Iris pigment epithelial cell (primary cell): ENCODE measurements around the gene SEC24D.

Experiments used
- DNase-seq: peaks from one replicate; pipeline ENCODE4 v3.0.0-alpha.2; 2011; ENCODE audit warnings: low read depth

The SEC24D gene

DNA sequence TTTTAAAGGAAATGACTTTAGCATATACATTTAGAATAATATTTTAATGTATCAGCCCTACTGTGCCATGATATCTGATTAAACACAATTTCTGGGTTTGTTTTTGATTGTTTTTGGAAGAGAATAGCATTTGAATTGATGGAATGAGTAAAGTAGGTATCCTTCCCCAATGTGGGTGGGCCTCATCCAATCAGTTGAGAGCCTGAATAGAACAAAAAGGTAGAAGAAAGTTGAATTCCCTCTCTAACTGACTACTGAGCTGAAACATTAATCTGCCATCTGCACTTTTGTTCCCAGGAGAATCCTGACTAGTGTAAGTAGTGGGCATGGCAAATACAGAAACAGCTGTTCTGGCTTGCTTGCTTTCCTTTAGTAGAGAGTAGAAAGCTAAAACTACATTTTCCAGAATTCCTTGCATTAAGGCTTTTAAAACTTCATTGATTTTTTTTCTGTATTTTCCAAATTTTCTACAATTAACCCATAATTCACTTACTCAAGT, 9.7 kb upstream of the SEC24D start:
- no peak for DNase-seq

- no peak for DNase-seq
These were observed 7.3 kb upstream of the SEC24D start for GRCh38 chr4:118843237-118843636.

GRCh38 chr4:118842055-118842454, 6.1 kb upstream of the SEC24D start:
- peak; percentile 64 for DNase-seq

GRCh38 chr4:118839221-118839927, 3.4 kb upstream of the SEC24D start:
- no peak for DNase-seq

DNA sequence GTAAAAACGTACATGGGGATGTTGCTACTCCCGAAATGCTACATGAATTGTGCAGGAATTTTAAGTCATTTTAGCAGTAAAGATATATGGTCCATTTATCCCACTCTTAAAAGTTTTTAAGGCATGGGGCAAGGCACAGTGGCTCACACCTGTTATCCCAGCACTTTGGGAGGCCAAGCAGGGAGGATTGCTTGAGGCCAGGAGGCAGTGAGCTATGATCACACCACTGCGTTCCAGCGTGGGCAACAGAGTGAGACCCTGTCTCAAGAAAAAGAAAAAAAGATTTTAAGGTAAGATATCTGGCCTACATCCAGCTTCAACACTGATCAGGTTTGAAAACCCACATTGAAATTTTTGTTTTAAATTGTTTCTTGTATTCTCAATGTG, 1.2 kb upstream of the SEC24D start:
- DNase-seq, result no peak

DNA sequence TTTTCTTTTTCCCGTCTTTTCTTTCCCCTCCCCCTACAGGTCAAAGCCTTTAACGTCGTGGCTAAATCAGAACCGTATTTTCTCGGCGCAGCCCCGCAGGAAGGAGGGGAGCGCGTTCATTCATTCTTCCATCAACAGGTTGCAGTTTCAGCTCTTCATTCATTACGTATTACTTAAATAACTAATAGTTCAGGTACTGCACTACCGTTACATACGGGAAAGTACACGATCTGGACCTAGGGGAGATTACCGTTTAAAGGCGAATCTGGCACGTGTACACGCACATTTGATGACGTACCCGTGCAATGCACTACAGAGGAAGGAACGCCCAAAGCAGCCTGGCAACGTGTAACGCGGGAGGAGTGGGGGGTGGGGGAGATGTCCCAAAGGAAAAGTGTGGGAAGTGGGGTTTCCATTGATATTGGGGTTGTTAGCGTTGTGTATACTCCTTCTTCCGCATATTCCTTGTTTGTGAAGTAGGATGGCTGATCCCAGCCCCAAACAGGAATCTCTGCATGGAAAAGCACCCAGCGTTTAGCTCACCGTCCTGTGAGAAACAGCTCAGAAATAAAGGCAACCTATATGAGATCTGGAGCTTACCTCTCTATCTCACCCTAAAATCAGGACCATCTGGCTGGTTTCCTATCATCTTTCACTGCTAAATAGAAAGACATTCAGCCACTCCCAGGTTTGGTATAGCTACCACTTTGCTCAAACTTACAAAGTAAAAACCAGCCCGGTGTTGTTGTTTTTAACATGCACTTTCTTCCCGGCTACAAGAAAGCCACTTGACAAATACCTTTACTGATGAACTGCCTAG, 585 bp upstream of the SEC24D start:
- DNase-seq, result peak; percentile 71

DNA sequence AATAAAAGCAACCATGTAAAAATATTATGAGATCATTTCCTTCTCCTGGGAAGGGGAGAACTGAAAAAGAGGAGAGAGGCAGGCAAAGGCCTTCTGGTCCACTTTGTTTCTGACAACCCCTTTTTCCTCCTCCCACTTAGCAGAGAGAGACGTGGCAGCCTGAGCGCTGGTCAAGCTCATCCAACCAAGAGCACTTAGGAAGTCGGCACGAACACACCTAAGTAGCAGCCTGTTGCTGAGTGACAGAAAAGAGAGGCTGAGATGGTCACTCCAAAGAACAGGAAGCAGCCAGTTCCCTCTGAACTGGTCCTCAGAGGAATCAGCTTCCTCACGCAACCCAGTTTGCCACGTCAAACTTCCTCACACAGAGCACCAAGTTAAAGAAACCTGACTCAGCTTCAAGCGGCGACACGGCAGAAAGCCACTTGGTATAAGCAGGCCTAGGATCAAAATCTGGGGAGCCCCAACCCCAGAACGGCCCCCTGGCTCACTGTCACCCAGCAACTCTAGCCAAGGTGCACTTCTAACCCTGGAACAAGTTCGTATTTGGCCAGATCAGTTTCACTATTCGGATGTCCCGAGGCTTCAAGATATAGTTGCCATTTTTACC, 861 bp downstream of the SEC24D start:
- DNase-seq, result peak; percentile 90

DNA sequence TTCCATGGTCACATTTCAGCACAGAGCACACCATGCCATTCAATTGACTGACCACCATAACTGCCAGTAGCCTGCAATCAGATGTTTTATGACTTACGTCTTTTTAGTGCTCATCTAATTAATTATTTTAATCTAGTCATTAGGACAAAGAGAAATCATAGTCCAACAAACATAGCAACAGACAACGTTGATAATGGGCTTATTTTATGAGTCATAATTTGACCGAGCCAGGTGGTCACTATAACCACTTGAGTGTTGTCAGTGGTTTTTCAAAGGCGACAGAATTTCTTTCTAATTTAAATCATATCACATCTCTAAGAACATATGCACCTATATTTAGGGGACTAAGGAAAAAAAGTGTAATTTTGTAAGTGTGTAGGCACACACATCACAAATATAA, 1.9 kb downstream of the SEC24D start:
- no peak for DNase-seq

DNA sequence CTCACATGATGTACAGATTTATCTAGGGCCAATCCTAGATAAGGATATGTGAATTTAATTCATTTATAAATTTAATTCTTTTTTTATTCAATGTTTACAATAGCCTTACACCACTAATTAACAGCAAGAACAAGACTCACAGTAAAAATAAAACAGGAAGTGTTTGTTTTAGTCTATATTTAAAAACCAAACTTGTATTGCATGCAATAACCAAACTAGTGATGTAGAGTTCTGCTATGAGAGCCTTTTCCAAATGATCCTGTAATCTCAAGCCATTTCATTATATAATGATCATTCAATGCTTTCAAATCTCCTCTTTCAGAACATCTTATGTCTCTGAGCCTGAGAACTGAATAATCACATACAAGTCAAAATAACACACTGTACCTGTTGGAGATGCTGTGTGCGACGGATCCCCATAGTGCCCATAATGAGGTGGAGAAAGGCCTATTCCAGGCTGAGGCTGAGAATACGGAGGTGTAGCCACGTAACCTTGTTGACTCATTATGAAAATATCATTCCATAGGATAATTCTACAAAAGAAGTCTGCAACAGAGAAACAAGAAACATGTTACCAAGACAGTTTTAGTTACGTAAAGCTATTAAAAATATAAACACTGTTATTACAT, 2.6 kb downstream of the SEC24D start:
- DNase-seq, result no peak

GRCh38 chr4:118829107-118829506, 6.8 kb downstream of the SEC24D start:
- no peak for DNase-seq

- no peak for DNase-seq
These were observed 9.0 kb downstream of the SEC24D start for GRCh38 chr4:118826723-118827444.

GRCh38 chr4:118825799-118826198, 10.1 kb downstream of the SEC24D start:
- DNase-seq, result no peak

DNA sequence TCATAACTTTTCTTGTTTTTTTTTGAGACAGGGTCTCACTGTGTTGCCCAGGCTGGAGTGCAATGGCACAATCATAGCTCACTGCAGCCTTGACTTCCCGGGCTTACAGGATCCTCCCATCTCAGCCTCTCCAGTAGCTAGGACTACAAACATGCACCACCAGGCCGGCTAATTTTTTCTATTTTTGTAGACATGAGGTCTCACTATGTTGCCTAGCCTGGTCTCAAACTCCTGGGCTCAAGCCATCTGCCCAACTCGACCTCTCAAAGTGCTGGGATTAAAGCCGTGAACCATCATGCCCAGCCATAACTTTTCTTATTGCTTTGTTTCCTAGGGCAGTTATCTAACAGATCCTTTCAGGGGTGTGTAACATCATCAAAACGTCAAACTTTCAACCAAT, 11.8 kb downstream of the SEC24D start:
- DNase-seq, result no peak

- DNase-seq, result no peak
These were observed 12.5 kb downstream of the SEC24D start for GRCh38 chr4:118823471-118823870.

DNA sequence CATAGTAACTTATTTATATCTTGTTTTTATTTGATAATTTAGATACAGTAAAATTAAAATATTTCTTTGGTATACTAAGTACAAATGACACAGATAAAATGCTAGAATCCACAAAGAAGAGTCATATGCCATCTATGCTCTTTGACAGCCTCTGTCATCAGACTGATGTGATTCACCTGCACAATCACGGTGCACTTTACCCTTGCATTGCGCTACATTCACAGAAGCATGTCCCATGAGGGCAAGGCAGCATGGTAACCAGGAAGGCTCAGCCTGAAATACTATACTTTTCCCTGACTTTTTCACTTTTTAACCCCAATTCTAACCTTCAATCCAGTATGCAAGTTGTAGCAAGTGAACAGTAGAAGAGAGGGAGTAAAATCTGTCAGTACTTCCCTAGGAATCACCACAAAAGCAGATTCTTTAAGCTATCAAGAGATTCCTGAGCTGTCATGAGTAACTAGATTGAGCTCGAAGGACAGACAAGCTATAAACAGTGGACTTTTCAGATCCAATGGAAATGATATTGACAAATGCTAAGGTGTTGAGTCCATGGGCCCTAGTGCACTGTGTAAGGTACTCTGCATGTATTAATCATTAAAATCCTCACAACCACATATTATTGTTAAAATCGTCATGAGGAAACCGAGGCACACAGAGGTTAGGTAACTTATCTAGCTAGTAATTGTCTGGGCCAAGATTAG, 14.2 kb downstream of the SEC24D start:
- DNase-seq, result no peak

DNA sequence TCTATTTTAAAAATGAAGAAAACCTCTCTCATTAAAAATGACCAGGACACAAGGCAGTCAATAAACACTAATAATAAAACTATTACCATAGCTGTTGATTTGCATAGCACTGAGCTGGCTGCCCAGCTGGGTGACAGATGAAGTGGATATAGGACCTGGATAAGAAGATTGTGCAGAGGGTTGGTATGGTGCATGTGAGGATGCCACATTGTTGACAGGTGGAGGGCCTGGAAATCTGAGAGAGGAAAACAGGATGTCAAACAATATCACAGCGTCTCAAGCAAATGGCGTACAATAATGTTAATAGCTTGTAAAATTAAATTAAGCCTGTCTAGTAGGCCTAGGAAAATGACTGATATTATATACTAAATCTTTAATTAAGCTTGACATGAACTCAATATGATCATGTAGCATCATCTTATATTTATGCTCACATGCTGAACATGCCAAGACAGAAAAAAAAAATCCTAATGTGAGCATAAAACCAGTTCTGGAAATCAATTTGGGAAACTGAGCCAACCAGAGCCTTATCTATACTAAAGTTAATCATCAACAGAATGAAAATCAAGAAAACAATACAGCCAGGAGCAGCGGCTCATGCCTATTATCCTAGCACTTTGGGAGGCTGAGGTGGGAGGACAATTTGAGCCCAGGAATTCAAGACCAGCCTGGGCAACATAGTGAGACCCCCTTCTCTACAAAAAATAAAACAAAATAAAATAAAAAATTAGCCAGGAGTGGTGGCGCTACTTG, 18.6 kb downstream of the SEC24D start:
- DNase-seq, result no peak

DNA sequence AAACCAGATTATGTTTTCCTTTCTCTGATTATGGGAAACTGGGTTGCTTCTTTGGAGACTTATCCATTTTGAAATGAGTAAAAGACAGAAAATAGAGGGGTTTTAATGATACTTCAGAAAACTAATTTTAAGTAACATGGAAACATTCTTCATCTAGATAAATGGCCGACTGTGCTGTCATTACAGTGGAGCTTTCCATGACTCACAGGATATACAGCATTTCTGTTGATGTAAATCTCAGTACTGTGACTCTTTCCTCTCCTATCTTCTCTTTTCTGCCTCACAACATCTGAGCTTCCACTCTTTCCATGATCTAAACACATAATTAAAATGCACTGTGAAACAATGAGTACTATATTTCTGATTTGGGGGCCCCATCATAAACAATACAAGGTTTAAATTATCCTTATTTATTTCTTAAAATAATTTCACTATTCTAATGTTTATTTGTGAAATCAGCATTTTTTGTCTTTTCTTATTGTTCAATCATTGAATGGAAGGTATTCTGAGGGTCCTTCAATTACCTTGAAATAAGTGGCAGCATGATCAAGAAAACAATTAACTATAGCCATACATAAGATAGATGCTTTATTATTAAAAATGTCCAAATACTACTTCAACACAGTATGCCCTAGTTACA, 19.3 kb downstream of the SEC24D start:
- peak; percentile 79 for DNase-seq

GRCh38 chr4:118814891-118815290, 21.0 kb downstream of the SEC24D start:
- no peak for DNase-seq

DNA sequence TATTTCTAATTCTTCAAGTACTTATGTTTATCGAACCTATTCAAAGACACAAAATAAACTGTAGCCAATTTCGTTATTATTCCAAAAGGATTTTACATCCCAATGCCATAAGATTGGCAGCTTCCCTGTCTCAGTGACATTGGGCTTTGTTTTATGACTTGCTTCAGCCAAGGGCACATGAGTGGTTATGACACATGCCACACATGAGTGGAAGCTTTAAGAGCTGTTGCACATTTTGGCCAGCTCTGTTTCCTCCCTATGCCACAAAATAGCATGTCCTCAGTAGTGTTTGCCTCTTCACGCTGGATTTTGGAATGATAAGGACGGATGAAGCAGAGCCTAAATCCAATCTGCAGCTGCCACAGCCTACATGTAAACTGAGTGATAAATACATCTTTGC, 21.9 kb downstream of the SEC24D start:
- no peak for DNase-seq

DNA sequence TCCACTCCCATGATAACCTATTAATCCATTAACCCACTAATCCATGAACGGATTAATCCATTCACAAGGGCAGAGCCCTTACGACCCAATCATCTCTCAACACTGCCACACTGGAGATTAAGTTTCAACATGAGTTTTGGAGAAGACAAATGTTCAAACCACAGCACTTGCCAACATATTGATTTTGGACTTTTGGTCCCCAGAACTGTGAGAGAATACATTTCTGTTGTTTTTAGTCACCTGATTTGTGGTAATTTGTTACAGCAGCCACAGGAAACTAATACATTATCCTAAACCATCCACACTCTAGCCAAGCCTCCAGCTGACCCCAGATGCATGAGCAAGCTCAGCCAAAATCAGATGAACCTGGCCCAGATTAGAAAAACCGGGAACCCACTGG, 22.4 kb downstream of the SEC24D start:
- DNase-seq, result no peak
